Esophagus mucosa (tissue), 1 donor: ENCODE data around the gene NGRN. TPM values are rescaled to one million over a fixed set of nuclear protein-coding genes. Genes with fewer than 3 reads are reported as not detected.
A peak's percentile ranks its signal among the peaks of the same experiment; 100 is the strongest.

Source experiments
- ATAC-seq: fragments of 200-7000 bp; cut with Tn5 transposase; one replicate; pipeline ENCODE4 v1.9.1; 2020
- total RNA-seq: library from RNA; stranded (reverse); gene quantifications from one replicate; pipeline ENCODE4 v1.2.4, GENCODE V29; 2023
- donor health status: DM: yes; HTN: yes; CAD: no.

NGRN gene
- 41.0 TPM for total RNA-seq

- peak; percentile 85 for ATAC-seq
Observed at GRCh38 chr15:90265271-90266060, at the start of gene NGRN. NGRN (plus strand) TSS chr15:90265672; CDS start chr15:90265713, 41 bp downstream.

GRCh38 chr15:90217671-90218394 is 47.6 kb upstream of the NGRN start:
- peak; percentile 49 for ATAC-seq

GRCh38 chr15:90219421-90220141 is 45.9 kb upstream of the NGRN start:
- ATAC-seq: peak; percentile 15

- peak; percentile 21 for ATAC-seq
Observed at GRCh38 chr15:90221246-90221900, 44.1 kb upstream of the NGRN start.

GRCh38 chr15:90222547-90222946 is 42.9 kb upstream of the NGRN start:
- no peak for ATAC-seq

GRCh38 chr15:90223441-90224165 is 41.9 kb upstream of the NGRN start:
- ATAC-seq: no peak

- ATAC-seq: no peak
Observed at GRCh38 chr15:90225047-90225446, 40.4 kb upstream of the NGRN start.

GRCh38 chr15:90225504-90226234 is 39.8 kb upstream of the NGRN start:
- ATAC-seq: no peak

- no peak for ATAC-seq
Observed at GRCh38 chr15:90227336-90227735, 38.1 kb upstream of the NGRN start.

GRCh38 chr15:90227816-90228772 is 37.4 kb upstream of the NGRN start:
- no peak for ATAC-seq

- ATAC-seq: no peak
Observed at GRCh38 chr15:90228960-90229359, 36.5 kb upstream of the NGRN start.

GRCh38 chr15:90230071-90230494 is 35.4 kb upstream of the NGRN start:
- no peak for ATAC-seq

- peak; percentile 0 for ATAC-seq
Observed at GRCh38 chr15:90230610-90231009, 34.9 kb upstream of the NGRN start.

GRCh38 chr15:90231028-90232017 is 34.1 kb upstream of the NGRN start:
- ATAC-seq: peak; percentile 20

GRCh38 chr15:90232196-90232595 is 33.3 kb upstream of the NGRN start:
- no peak for ATAC-seq

- no peak for ATAC-seq
Observed at GRCh38 chr15:90232941-90233386, 32.5 kb upstream of the NGRN start.

- peak; percentile 87 for ATAC-seq
Observed at GRCh38 chr15:90233387-90234095, 31.9 kb upstream of the NGRN start, which contains the start of gene CIB1. CIB1 (minus strand) TSS chr15:90233941; CDS start chr15:90233885, 56 bp downstream.
